HG03558 (cell line): Measurements from ENCODE around the gene NELL2.

Source experiments
- ATAC-seq: cut with Tn5 transposase; IDR thresholded peaks from one replicate; pipeline ENCODE4 v1.9.1; 2021; ENCODE audit warnings: moderate number of reproducible peaks; ENCODE audit not compliant: unreplicated experiment; ENCODE audit errors: extremely low read depth

The NELL2 gene

DNA sequence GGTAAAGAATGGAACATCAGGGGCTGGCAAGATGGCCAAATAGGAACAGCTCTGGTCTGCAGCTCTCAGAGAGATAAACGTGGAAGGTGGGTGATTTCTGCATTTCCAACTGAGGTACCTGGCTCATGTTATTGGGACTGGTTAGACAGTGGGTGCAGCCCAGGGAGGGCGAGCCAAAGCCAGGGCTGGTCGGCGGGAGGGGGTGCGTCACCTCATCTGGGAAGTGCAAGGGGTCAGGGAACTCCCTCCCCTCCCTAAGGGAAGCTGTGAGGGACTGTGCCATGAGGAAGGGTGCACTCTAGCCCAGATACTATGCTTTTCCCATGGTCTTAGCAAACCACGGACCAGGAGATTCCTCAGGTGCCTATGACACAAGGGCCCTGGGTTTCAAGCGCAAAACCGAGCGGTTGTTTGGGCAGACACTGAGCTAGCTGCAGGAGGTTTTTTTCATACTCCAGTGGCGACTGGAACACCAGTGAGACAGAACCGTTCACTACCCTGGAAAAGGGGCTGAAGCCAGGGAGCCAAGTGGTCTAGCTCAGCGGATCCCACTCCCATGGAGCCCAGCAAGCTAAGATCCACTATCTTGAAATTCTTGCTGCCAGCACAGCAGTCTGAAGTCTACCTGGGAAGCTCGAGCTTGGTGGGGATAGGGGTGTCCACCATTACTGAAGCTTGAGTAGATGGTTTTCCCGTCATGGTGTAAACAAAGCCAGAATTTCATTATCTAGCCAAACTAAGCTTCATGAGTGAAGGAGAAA is 317.6 kb downstream of the NELL2 start:
- no peak for ATAC-seq

GRCh38 chr12:44555454-44555853 is 320.7 kb downstream of the NELL2 start:
- no peak for ATAC-seq

- ATAC-seq: no peak
Measured at GRCh38 chr12:44551631-44552030, 324.5 kb downstream of the NELL2 start.

DNA sequence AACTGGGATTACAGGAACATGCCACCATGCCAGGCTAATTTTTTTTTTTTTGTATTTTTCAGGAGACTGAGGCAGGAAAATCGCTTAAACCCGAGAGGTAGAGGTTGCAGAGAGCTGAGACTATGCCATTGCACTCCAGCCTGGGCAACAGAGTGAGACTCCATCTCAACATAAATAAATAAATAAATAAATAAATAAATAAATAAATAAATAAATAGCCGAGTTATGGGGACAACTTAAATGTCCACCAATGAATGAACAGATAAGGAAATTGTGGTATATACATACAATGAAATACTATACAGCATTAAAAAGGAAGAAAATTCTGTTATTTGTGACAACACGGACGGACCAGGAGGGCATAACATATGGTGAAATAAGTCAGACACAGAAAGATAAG is 325.7 kb downstream of the NELL2 start:
- no peak for ATAC-seq

GRCh38 chr12:44546060-44546459 is 330.1 kb downstream of the NELL2 start:
- ATAC-seq: no peak

DNA sequence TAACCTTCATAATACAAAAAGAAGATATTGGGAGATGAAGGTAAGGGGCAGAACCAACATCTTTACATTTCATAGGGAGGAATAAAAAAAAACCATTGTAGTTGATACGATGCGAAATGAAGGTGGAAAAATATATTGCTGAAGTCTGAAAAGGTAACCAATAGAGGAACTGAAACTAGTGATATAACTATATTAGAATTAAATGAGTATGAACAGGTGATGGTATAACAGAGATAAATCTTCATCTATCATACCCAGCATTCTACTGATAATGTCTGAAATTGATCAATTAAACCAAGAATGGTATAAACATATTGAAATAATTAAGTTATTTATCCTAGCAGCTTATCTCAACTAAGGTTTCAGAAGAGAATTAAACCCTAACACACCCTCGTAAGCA is 332.1 kb downstream of the NELL2 start:
- no peak for ATAC-seq

DNA sequence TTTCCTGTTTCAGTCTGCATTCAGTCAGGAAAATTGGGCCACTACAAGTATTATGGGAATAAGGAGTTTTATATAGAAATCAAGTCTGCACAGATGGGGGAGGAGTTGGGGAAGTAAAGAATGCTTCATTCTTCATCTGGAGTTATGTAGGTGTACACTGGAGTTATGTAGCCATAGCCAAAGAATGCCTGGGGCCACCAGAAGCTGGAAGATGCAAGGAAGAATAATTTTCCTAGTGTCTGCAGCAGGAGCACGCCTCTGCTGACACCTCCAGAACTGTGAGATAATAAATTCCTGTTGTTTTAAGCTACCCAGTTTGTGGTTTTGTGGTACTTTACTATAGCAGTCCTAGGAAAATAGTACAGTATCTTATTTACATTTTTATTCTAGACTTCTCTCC is 333.4 kb downstream of the NELL2 start:
- no peak for ATAC-seq

DNA sequence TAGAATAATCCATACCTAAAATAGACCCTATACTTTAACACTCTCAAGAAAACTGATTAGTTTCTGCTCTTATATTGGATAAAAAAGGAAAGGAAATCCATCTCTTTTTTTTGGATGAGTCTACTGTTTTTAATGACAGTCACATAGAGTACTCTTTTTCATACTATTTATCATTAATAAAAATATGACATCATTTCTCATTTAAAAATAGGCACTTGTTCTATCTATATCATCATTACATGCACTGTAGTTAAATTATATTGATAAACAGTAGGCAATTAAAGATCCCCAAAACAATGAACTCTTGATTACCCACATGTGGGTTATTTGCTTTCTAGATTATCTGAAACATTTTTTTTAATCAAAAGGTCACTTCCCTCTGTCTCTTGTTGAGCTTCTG is 338.8 kb downstream of the NELL2 start:
- ATAC-seq: no peak

DNA sequence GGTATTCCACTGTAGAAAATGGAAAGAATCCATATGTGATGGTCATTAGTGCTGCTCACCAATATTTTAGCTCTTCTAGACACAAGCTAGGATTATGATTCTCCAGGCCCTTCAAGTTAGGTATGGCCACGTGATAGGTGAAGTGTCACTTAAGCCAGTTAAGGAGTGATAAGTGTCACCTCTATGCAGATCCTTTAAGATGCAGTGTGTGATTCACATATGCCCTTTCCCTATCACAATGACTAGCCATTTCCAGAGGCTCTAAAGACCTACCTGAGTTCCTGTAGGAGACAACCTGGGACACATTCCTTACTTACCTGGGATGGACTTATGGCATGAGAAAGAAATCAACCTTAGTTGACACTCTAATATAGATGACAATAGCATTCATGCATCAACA is 343.2 kb downstream of the NELL2 start:
- ATAC-seq: no peak

GRCh38 chr12:44531320-44531971 is 344.7 kb downstream of the NELL2 start:
- ATAC-seq: no peak

GRCh38 chr12:44526655-44527182 is 349.4 kb downstream of the NELL2 start:
- ATAC-seq: no peak

DNA sequence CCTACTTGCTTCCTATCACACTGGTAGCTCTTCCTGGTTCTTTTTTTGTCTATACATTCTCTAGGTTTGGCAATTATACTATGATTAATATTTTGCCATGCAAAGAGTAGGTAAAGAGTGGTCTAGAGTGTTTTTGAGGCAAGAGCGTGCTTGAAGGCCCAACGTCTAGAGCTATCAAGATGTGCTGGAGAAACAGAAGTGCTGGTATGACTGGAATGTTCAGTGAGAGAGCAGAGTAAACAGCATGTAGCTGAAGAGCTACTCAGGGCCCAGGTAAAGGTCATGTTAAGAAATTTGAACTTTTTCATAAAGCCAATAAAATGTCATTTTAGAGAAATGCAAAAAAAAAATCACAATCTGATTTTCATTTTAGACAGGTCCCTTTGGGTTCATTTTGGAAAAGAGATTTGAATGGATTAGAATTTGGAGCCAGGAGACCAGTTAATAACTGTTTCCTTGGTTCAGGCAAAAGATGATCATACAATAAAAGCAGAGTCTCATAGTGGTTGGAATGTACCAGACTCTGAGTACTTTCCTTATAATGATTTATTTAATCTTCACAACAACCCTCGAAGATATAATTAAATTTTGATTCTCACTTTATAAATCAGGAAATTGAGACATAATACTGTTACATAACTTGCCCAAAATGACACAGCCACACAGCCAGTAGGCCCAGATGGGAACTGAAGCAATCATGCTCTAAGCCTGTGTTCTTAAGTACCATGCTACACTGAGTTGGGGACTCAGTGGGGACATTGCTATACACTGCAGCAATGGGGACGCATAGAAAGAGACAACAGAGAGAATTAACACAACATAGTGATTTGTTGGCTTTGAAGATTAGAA is 350.1 kb downstream of the NELL2 start:
- ATAC-seq: no peak

GRCh38 chr12:44523828-44524227 is 352.3 kb downstream of the NELL2 start:
- no peak for ATAC-seq

DNA sequence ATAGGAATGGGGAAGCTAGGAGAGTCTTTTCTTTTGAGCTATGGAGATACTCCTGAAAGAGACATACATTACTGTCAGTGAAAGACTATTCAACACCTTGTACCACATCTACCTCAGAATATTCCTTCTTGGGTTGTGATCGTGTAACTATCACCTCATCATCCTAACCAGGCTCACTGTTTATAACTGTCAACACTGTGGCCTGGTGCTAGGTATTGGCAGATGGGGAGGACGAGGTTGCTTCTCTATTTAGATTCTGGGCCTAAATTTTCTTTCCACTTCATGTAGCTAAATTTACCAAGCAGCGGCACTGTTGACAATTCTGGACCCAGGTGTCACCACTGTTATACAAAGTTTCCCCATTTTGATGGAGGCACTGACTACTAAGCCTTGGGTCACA is 354.4 kb downstream of the NELL2 start:
- no peak for ATAC-seq

- no peak for ATAC-seq
Measured at GRCh38 chr12:44519931-44520330, 356.2 kb downstream of the NELL2 start.

DNA sequence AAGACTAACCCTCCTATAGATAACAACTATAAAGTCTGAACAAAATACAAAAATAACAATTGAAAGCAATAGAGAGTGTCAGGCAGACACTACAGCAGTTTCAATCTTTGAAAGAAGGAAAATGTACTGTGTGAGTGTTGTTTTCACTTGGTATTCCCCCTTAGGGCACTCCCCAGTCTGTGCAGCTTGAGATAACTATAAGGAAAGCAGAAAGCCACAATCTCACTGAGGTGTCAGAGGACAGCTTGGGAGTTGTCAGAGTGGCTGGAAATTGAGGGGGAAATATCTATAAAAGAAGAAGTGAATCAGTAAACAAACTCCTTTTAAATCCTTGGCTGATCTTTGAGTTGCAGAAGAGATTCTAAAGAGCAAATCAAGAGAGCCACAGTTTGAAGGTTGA is 364.8 kb downstream of the NELL2 start:
- ATAC-seq: no peak

- ATAC-seq: no peak
Measured at GRCh38 chr12:44510510-44510909, 365.6 kb downstream of the NELL2 start.

- no peak for ATAC-seq
Measured at GRCh38 chr12:44510076-44510475, 366.0 kb downstream of the NELL2 start.

GRCh38 chr12:44509471-44509870 is 366.6 kb downstream of the NELL2 start:
- ATAC-seq: no peak

GRCh38 chr12:44507461-44507860 is 368.7 kb downstream of the NELL2 start:
- no peak for ATAC-seq

- no peak for ATAC-seq
Measured at GRCh38 chr12:44504799-44505198, 371.3 kb downstream of the NELL2 start.
